Stimulated activated CD8-positive, alpha-beta memory T cell treated with anti-CD3 and anti-CD28 coated beads, Interleukin-7, amount 100 ng/mL, for 24 hours (primary cell): ENCODE results near the gene TGIF2.

Experiments
- DNase-seq: peaks from one replicate; pipeline ENCODE4 v3.0.0-alpha.2; 2020; ENCODE audit warnings: low read depth

Gene TGIF2

DNA sequence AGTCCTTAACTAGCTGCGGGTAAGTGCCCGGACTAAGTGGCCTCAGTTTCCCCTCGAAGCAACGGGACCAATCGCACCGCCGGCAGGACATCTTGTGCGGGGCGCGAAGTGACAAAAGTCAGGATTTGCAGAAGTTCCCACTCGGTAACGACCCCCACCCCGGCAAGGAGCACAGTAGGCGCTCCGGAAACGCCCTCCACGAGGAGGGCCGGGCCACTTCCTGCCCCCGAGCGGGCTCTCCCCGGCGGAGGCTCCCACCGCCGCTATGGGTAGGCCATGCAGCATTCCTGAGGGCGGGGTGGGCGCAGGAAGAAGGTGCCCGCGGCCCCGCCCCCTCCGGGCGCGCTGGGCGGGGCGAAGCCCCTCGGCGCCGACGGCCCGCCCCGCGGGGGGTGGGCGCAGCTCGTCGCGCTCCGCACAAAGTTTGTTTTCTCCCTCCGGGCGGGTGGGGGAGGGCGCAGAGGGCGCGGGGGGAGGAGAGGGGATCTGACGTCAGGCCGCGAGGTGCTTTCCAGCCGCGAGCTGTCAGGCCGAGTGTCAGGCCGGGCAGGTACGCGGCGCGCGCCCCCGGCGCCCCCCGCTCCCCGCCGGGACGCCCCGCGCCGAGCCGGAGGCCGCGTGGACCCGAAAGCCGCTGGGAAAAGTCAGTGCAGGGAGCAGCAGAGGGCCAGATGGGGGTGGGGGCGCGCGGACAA lies at the start of gene TGIF2:
Gene TGIF2, plus strand, starts transcription at position 495 of the 695 bp plus-strand sequence. CDS start 5,178 bp downstream, outside the sequence.
- peak; percentile 72 for DNase-seq

DNA sequence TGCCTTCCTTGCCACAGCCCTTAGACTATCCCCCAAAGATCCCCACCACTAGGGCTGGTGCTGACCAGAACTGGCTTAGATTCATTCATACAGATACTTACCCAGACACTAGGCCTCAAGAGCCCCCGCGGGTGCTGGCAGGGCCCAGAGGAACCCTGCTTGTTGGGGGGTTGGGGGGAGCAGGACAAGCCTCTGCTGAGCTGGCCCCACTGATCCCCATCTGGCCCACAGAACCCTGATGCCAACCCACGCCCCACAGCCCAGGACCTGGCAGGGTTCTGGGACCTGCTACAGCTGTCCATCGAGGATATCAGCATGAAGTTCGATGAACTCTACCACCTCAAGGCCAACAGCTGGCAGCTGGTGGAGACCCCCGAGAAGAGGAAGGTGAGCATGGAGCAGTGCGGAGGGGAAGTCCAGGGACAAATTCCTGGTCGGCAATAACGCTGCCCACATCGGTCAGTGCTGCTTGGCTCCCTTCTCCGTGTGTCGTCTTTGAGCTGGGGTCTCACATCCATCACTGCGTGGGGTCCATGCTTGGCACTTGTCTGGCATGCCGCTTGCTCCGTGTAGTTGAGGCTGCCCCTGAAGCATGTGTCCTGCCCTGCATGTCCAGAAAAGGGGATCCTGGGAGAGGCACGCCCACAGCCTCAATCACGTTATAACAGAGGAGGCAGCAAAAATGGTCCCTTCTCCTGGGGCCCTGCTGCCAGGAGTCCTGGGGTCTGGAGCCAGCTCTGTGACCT lies 47.6 kb upstream of the TGIF2 start:
- DNase-seq: no peak

DNA sequence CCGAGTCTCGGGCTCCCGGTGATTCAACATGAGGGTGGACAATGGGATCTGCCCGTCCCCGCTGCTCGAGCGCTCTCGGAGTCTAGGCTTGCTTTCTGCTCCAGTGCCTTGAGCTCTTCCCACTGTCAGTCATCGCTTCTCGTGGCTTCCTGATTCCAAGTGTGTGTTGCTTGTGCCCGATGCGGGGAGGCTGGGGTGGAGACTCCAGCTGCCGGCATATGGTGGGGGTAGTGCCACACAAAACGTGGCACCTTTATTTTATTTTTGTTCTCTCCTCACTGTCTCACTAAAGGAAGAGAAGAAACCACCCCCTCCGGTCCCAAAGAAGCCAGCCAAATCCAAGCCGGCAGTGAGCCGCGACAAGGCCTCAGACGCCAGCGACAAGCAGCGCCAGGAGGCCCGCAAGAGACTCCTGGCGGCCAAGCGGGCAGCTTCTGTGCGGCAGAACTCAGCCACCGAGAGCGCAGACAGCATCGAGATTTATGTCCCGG lies 46.8 kb upstream of the TGIF2 start:
- DNase-seq: no peak

GRCh38 chr20:36527331-36528125 lies 45.9 kb upstream of the TGIF2 start:
- no peak for DNase-seq

DNA sequence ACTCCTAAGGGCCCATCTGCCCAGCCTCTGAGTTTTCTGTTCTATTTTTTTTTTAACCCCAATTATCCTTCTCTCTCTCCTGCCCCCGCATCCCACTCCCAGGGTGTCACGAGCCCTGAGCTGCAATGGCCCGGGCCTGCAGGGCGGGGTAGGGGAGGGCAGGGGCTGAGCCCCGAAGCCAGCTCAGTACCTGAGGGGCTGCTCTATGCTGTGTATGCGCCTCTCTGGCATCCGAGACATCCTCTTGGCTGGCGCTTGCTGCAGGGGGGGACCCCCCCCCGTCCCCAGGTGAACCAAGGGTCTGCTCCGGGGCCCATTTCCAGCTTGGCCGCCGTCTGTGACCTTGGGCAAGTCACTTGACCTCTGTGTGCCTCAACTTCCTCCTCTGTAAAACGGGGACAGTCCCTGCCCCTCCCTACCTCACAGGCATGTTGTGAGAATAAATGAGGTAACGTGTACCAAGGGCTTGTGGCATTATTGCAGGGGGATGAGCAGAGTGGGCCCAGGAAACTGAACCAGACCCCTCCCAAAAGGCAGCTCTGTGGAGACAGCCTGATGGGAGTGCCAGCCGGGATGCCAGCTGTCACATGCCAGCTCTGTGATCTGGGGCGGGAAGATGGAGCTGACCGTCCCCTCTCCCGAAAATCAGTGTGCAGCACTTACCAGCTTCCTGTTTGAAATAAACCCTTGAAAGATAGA lies 45.1 kb upstream of the TGIF2 start:
- DNase-seq: no peak

- DNase-seq: no peak
Measured at GRCh38 chr20:36528875-36529417, 44.5 kb upstream of the TGIF2 start.

- no peak for DNase-seq
Measured at GRCh38 chr20:36532388-36532787, 41.0 kb upstream of the TGIF2 start.

- no peak for DNase-seq
Measured at GRCh38 chr20:36532822-36533221, 40.6 kb upstream of the TGIF2 start.

GRCh38 chr20:36538026-36538722 lies 35.2 kb upstream of the TGIF2 start:
- DNase-seq: no peak

- DNase-seq: no peak
Measured at GRCh38 chr20:36540551-36541211, 32.7 kb upstream of the TGIF2 start.

GRCh38 chr20:36541227-36541767 lies 32.1 kb upstream of the TGIF2 start, which contains the start of gene MYL9:
MYL9 (plus strand) TSS chr20:36541519; CDS start chr20:36544885, 3,366 bp downstream.
- no peak for DNase-seq

- no peak for DNase-seq
Measured at GRCh38 chr20:36541768-36542488, 31.5 kb upstream of the TGIF2 start.

GRCh38 chr20:36542516-36543183 lies 30.7 kb upstream of the TGIF2 start:
- no peak for DNase-seq

GRCh38 chr20:36543184-36544133 lies 29.9 kb upstream of the TGIF2 start:
- DNase-seq: no peak

DNA sequence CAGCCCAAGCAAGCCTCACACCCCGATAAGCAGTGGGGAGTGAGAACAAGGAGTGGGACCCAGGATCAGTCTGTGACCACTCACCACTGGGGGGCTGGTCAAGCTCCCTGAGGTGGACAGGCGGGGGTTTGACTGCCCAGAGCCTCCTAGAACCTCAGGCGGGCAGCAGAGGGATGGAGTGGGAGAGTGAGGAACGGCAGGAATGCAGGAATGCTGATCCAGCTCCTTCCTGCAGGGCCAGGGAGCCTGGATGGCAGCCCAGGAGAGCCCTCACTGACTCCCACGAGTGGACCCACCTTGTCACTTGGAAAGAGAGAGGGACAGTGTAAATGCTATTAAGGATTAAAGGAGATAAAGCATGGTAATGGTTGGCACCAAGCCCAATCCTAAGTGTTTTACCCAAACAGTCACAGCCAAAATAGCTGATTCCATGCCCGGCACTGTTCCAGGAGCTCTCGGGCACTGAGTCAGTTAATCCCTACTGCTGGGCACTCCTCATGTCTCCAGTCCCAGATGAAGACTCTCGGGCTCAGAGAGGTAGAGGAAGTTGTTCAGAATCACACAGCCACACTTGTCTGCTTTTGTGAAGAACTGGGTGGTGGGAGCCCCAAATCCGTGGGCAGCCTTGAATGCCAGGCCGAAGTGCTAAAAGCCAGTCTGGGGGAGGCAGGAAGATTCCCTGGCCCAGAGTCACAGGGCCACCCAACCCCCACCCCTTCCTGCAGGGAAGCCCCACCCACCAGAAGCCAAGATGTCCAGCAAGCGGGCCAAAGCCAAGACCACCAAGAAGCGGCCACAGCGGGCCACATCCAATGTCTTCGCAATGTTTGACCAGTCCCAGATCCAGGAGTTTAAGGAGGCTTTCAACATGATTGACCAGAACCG lies 29.0 kb upstream of the TGIF2 start:
- no peak for DNase-seq

DNA sequence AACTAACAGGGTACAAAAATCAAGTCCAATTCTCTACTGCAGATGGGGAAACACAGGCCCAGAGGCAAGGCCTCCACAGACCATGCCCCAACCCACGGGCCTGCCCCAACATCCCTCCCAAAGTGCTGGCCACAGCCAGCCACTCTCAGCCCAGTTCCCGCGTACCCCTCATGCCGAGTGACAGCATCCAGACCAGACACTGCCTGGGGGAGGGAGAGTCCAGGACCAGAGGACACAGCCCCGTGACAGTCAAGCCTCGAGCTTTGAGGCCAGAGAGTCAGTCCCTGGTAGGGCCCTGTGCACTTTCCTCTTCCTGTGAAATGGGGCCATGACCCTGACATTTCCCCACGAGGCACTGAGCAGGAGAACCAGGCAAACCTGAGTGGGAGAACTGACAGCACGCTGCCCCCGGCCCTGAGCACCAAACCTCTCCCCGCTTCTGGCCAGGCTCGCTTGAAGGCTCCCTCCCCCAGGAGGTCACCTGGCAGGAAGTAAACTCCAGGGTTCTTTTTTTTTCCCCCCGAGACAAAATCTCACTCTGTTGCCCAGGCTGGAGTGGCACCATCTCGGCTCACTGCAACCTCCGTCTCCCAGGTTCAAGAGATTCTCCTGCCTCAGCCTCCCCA lies 27.2 kb upstream of the TGIF2 start:
- no peak for DNase-seq
